DOHH2 (cell line): ENCODE data around the gene RNU5B-1.

ENCODE experiments used
- CTCF ChIP-seq: fragments of 200-600 bp; sonication (generic); IDR thresholded peaks from one replicate; pipeline ENCODE4 v1.5.1; 2014; ENCODE audit warnings: antibody characterized with exemption, mild to moderate bottlenecking, low read depth, low read length; ENCODE audit not compliant: poor library complexity, severe bottlenecking
- EZH2phosphoT487 ChIP-seq: fragments of 200-600 bp; sonication (generic); IDR thresholded peaks from 2 replicates; pipeline ENCODE4 v1.6.1; 2017; ENCODE audit warnings: borderline replicate concordance, mild to moderate bottlenecking, antibody characterized with exemption, low read length, moderate library complexity, mixed read lengths

DNA sequence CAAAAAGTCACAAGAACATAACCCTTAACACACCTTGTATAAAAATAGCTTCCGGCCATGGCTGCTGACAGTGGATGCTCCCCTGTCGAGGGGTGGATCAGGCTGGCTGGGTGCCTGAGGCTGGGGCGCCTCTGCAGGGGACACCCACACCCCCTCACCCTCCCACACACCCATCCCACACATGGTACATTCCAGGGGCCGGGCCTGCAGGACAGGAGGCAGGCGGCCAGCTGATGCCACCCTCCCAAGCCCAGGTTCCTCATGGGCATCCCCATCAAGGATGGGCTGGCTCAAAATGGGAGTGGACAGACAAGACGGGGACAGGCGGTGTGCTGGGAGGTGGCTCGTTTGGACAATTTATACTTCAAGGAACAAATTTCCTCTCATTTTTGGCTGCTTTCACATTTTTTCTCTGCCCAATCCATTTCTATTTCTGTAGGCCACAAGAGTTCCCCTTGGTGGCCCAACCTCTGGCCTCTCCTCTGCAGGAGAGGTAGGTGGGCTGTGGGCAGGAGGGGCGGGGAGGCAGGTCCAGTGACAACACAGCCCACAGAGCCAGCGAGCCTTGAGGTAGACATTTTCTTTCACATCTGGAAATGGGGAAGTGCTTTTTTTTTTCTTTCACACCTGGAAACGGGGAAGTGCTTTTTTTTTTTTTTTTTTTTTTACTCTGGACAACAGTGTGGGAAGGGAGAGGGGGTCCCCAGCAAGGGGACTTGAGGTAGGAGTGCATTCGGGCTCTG is 23.3 kb downstream of the RNU5B-1 start:
- TF ChIP-seq CTCF (no peak), EZH2phosphoT487 (no peak)
